GM10248 (cell line): Measurements from ENCODE around the gene CFAP43.

ENCODE experiments used
- CTCF ChIA-PET: fragments of 300-600 bp; sonication (Branson Sonifier 250); formaldehyde crosslinking; extraction: SDS; loops from one replicate; lab custom pipeline; 2021; ENCODE audit warnings: antibody characterized with exemption; lab: Yijun Ruan, JAX
- POLR2A ChIA-PET: fragments of 350-650 bp; sonication (Branson Sonifier 250); formaldehyde crosslinking; extraction: SDS; loops from one replicate; lab custom pipeline; 2020; ENCODE audit warnings: antibody characterized with exemption; lab: Yijun Ruan, JAX
- DNase-seq: peaks from one replicate; pipeline ENCODE4 v3.0.0; 2012; ENCODE audit errors: extremely low spot score
- CTCF ChIP-seq: IDR thresholded peaks from 2 replicates; pipeline ENCODE4 v1.5.1; 2012; ENCODE audit warnings: mild to moderate bottlenecking, low read depth; ENCODE audit errors: extremely low read depth, missing control alignments, control extremely low read depth

The CFAP43 gene

GRCh38 chr10:104120903-104121484 lies 111.2 kb downstream of the CFAP43 start:
- TF ChIP-seq CTCF, result no peak
- POLR2A ChIA-PET, result interaction anchor here (0.6 to 1.3 kb wide), 5 partner anchors 18 to 669 kb away, joined by 3 to 7 read pairs (median 4); partner anchors contain the start of genes CALHM2 and GSTO1
- peak; percentile 51 for DNase-seq
- CTCF ChIA-PET, result interaction anchor here (0.6 to 4.8 kb wide), 26 partner anchors 8 to 435 kb away, joined by 3 to 30 read pairs (median 4); partner anchors contain the start of gene STN1

DNA sequence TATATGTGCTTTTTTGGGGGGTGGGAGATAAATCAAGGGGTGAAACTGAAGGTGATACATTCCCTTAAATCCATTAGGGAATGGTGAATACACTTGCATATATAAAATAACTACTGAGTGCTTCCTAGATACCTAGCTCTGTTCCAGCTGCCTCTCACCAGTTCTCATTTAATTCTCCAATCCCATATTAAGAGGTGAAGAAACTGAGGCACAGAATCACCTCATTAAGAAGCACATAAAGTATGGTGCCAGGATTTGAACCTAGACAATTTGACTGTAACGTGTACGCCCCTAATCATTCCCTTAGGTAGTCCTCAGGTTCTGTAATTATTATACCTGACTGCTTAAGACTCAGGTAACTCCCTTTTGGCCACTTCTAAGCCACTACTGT lies 111.7 kb downstream of the CFAP43 start:
- DNase-seq, result no peak
- ChIA-PET CTCF (interaction anchor here (1.0 to 4.8 kb wide), 12 partner anchors 10 to 236 kb away, joined by 3 to 30 read pairs (median 6); partner anchors contain the start of gene STN1), POLR2A (interaction anchor here (0.6 to 1.0 kb wide), 4 partner anchors 18 to 668 kb away, joined by 3 to 7 read pairs (median 4); partner anchors contain the start of gene CALHM2)
- TF ChIP-seq CTCF, result no peak

GRCh38 chr10:104119996-104120395 lies 112.2 kb downstream of the CFAP43 start:
- DNase-seq, result no peak
- CTCF ChIA-PET, result interaction anchor here (2.8 to 4.8 kb wide), 3 partner anchors 10 to 232 kb away, joined by 13 to 30 read pairs (median 15); no protein-coding TSS in a partner anchor
- POLR2A ChIA-PET, result no interaction called here
- no peak for TF ChIP-seq CTCF

DNA sequence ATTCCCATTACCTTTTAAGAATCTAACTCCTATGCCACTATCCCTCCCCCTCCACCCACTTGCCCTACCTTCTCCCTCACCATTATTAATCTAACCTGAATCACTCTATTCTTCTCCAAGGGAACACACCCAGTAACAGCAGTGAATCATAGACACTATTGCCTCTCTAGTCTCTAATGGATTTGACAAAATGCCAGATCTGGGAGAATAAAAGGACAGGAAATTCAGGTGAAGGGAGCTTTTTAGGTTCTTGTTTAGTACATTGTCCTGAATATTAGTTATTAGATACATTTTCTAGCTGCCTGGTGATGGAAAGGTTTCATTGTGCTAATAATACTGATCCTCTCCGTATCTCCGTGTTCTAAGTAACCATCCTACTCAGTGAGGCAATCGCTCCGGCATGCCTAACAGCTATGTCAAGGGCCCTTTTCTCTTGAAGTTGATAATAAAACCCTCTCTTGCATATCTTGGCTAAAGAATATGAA lies 114.3 kb downstream of the CFAP43 start:
- ChIA-PET CTCF (interaction anchor here (4.8 kb wide), 1 partner anchor 8 kb away, joined by 30 read pairs; no protein-coding TSS in a partner anchor), POLR2A (no interaction called here)
- no peak for DNase-seq
- no peak for TF ChIP-seq CTCF

DNA sequence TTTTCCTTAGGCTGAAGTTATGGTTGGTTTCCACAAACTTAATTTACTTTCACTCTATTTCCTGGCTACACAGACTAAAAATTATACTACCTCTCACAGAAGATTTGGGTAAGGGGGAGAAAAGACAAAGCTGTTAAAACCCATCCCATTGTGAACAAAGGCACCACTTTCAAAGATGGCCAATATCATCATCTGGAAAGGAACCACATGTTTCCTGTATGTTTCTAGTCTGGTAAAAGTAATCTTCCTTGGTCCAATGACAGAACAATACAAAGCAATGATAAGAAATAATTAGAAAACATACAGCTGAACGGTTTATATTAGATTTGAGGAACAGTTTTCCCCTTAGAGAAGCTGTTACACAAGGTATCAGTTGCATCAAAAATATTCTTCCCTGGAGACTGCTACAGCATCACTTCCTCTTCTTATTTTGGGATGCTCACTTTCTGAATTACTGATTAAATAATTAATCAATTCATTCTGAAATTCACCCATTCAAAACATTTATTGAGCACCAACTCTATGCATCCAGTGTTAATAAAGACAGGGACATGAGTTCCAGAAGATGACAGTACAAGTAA lies 118.7 kb downstream of the CFAP43 start:
- DNase-seq, result no peak
- ChIA-PET CTCF (interaction anchor here (1.0 to 1.6 kb wide), 2 partner anchors 9 to 10 kb away, joined by 4 to 9 read pairs; partner anchors contain the start of gene SFR1), POLR2A (no interaction called here)
- no peak for TF ChIP-seq CTCF

- no peak for DNase-seq
- TF ChIP-seq CTCF, result no peak
- ChIA-PET CTCF (interaction anchor here (1.2 to 3.7 kb wide), 2 partner anchors 10 to 146 kb away, joined by 3 to 30 read pairs; partner anchors contain the start of gene SFR1), POLR2A (no interaction called here)
Observed at GRCh38 chr10:104109908-104110662, 122.1 kb downstream of the CFAP43 start.
